ENCODE data around the gene MAP1A.

The MAP1A gene

DNA sequence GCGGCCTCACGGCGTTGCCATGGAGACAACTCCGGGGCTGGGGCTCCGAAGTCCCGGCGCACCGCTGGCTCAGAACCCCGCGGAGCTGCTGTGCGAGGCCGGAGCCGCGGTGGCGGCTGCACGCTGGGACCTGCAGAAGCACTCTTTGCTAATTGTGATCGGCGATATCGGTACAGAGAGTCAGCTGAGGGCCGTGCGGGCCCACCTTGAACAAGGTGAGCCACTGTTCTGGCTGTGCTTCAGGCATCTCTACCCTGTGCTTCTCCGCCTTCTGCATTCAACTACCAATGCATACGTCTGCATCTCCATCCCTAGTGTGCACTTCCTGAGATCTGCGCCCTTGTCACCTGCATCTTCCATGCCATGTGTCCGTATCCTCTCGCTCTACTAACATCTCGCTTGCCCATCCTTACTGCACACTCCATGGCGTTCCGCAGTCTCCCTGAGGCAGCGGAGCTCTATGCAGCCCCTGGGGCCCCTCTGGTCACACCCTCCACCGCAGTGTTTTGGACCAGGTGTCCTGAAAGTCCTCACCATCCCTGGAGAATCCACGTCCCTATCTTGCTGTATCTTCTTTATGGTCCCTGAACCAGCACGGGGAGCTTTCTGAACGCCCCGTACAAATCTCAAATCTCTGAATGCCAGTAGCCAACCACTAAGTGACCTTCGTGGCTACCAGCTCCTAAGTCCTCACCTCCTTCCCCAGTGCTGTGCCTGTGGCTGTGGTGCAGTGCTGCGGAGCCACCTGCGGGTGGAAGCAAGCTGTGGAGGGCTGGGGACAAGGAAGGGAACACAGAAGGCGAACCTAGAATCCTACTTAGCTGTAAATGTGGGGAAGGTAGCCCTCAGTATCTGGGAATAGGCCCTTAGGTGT lies 6.2 kb upstream of the MAP1A start:
- DNase-seq = no peak

GRCh38 chr15:43513550-43513949 lies 3.9 kb upstream of the MAP1A start:
- DNase-seq = no peak

- no peak for DNase-seq
Measured at GRCh38 chr15:43514241-43515057, 3.0 kb upstream of the MAP1A start.

- DNase-seq = no peak
Measured at GRCh38 chr15:43515741-43516140, 1.7 kb upstream of the MAP1A start.

DNA sequence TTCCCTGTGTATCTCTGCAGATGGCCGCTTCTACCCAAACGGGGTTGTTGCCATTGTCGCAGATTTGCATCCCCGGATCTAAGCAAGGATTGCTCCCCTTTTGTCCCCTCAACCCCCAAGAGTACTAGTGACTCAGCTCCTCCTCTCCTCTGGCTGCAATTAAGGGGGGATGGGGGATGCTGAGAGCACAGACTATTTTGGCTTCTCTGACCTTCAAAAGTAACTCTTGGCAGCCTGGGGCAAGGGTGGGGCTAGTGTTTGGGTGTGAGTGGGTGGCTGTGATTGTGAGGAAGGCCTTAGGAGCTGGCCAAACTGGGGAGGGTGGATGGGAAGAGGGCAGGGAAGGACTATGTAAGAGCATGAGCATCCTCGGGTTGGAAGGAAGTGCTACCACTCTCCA lies 1.2 kb upstream of the MAP1A start:
- DNase-seq = no peak

- DNase-seq = no peak
Measured at GRCh38 chr15:43516801-43517353, 531 bp upstream of the MAP1A start.

GRCh38 chr15:43518197-43518761 lies 871 bp downstream of the MAP1A start:
- DNase-seq = no peak

GRCh38 chr15:43519196-43519595 lies 1.8 kb downstream of the MAP1A start:
- DNase-seq = no peak

DNA sequence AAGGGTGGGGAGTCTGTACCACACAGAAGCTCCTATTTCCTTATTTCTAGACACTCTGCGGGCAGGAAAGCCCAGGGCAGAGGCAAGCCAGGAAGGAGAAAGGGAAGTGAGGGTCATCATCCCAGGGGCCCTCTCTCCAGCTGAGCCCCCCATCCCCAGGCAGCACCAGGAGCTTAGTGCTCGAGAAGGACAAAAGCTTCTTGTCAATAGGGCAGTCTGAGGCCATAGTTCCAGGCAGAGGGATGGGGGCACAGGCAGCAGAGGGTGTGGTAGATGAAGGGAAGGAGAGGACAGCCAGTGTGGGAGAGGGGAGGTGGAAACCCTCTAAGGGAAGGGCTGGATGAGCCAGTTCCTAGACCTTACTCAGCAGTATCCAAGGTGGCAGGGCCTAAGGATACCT lies 2.7 kb downstream of the MAP1A start:
- DNase-seq = no peak

DNA sequence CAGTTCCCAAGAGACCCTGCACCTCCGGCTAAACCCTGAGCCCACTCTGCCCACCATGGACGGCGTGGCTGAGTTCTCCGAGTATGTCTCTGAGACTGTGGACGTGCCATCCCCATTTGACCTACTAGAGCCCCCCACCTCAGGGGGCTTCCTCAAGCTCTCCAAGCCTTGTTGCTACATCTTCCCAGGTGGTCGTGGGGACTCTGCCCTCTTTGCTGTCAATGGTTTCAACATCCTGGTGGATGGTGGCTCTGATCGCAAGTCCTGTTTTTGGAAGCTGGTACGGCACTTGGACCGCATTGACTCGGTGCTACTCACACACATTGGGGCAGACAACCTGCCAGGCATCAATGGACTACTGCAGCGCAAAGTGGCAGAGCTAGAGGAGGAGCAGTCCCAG lies 4.0 kb downstream of the MAP1A start:
- DNase-seq = no peak

DNA sequence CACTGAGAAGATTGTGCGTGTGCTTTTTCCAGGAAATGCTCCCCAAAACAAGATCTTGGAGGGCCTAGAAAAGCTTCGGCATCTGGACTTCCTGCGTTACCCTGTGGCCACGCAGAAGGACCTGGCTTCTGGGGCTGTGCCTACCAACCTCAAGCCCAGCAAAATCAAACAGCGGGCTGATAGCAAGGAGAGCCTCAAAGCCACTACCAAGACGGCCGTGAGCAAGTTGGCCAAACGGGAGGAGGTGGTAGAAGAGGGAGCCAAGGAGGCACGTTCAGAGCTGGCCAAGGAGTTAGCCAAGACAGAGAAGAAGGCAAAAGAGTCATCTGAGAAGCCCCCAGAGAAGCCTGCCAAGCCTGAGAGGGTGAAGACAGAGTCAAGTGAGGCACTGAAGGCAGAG lies 4.8 kb downstream of the MAP1A start:
- DNase-seq = no peak

- DNase-seq = no peak
Measured at GRCh38 chr15:43523646-43524045, 6.2 kb downstream of the MAP1A start.

DNA sequence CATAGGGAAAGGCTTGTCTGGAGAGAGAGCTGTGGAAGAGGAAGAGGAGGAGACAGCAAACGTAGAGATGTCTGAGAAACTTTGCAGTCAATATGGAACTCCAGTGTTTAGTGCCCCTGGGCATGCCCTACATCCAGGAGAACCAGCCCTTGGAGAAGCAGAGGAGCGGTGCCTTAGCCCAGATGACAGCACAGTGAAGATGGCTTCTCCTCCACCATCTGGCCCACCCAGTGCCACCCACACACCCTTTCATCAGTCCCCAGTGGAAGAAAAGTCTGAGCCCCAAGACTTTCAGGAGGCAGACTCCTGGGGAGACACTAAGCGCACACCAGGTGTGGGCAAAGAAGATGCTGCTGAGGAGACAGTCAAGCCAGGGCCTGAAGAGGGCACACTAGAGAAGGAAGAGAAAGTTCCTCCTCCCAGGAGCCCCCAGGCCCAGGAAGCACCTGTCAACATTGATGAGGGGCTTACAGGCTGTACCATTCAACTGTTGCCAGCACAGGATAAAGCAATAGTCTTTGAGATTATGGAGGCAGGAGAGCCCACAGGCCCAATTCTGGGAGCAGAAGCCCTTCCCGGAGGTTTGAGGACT lies 6.9 kb downstream of the MAP1A start:
- no peak for DNase-seq

GRCh38 chr15:43525131-43525530 lies 7.7 kb downstream of the MAP1A start:
- no peak for DNase-seq

DNA sequence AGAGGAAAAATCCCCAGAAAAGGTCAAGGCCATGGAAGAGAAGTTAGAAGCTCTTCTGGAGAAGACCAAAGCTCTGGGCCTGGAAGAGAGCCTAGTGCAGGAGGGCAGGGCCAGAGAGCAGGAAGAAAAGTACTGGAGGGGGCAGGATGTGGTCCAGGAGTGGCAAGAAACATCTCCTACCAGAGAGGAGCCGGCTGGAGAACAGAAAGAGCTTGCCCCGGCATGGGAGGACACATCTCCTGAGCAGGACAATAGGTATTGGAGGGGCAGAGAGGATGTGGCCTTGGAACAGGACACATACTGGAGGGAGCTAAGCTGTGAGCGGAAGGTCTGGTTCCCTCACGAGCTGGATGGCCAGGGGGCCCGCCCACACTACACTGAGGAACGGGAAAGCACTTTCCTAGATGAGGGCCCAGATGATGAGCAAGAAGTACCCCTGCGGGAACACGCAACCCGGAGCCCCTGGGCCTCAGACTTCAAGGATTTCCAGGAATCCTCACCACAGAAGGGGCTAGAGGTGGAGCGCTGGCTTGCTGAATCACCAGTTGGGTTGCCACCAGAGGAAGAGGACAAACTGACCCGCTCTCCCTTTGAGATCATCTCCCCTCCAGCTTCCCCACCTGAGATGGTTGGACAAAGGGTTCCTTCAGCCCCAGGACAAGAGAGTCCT lies 9.0 kb downstream of the MAP1A start:
- no peak for DNase-seq

GRCh38 chr15:43527016-43527801 lies 9.8 kb downstream of the MAP1A start:
- no peak for DNase-seq

GRCh38 chr15:43527802-43528541 lies 10.6 kb downstream of the MAP1A start:
- no peak for DNase-seq

DNA sequence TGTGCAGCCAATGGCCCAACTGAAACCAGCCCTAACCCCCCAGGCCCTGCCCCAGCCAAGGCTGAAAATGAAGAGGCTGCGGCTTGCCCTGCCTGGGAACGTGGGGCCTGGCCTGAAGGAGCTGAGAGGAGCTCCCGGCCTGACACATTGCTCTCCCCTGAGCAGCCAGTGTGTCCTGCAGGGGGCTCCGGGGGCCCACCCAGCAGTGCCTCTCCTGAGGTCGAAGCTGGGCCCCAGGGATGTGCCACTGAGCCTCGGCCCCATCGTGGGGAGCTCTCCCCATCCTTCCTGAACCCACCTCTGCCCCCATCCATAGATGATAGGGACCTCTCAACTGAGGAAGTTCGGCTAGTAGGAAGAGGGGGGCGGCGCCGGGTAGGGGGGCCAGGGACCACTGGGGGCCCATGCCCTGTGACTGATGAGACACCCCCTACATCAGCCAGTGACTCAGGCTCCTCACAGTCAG lies 11.2 kb downstream of the MAP1A start:
- no peak for DNase-seq

- DNase-seq = no peak
Measured at GRCh38 chr15:43529141-43529540, 11.7 kb downstream of the MAP1A start.

- DNase-seq = no peak
Measured at GRCh38 chr15:43529587-43530345, 12.4 kb downstream of the MAP1A start.

All from activated gamma-delta T cell treated with Interleukin-2 at 50 U/mL for 16 hours (primary cell).